ENCODE measurements around the gene PDX1.

DNA sequence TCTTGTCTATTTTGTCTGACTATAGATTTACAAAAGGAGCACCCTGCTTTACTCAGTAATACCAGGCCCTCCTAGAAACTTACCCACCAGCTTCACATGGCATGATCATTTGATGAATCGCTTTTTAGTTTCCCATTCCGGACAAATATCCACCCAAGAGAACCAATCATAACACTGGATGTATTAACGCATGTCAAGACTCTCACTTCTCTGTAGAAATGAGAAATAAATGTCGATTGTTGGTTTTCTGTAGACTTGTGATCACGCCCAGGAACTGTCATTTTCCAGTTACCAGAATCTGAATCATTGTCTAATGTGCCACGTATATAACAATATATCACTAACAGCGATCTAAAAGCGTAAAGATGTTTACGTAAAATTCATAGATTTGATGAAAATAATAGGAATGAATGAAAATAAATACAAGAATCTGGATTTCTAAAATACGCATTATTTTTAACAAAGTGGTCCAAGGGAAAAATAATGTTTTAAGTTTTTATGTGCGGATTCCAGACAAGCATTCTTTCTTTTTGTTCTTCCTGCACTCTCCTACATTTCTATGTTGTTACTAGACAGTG is 35.3 kb downstream of the PDX1 start:
- TF ChIP-seq CTCF (IDR thresholded peaks at IDR 0.05) (no peak), SIN3A (IDR thresholded peaks at IDR 0.05; ENCODE audit: borderline replicate concordance, insufficient read depth, low read depth, low read length) (no peak), POLR2AphosphoS5 (IDR thresholded peaks at IDR 0.05; ENCODE audit: low read depth, low read length) (no peak)
- TF ChIP-seq, protein P1, sequence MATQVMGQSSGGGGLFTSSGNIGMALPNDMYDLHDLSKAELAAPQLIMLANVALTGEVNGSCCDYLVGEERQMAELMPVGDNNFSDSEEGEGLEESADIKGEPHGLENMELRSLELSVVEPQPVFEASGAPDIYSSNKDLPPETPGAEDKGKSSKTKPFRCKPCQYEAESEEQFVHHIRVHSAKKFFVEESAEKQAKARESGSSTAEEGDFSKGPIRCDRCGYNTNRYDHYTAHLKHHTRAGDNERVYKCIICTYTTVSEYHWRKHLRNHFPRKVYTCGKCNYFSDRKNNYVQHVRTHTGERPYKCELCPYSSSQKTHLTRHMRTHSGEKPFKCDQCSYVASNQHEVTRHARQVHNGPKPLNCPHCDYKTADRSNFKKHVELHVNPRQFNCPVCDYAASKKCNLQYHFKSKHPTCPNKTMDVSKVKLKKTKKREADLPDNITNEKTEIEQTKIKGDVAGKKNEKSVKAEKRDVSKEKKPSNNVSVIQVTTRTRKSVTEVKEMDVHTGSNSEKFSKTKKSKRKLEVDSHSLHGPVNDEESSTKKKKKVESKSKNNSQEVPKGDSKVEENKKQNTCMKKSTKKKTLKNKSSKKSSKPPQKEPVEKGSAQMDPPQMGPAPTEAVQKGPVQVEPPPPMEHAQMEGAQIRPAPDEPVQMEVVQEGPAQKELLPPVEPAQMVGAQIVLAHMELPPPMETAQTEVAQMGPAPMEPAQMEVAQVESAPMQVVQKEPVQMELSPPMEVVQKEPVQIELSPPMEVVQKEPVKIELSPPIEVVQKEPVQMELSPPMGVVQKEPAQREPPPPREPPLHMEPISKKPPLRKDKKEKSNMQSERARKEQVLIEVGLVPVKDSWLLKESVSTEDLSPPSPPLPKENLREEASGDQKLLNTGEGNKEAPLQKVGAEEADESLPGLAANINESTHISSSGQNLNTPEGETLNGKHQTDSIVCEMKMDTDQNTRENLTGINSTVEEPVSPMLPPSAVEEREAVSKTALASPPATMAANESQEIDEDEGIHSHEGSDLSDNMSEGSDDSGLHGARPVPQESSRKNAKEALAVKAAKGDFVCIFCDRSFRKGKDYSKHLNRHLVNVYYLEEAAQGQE (IDR thresholded peaks at IDR 0.05; ENCODE audit: insufficient read depth in 1 of 2, low read depth in 2 of 2, low read length in 1 of 2): no peak
